CD4-positive, alpha-beta T cell treated with Interleukin-10 for 1 hour (primary cell): ENCODE data around the gene MARK2.
A peak's percentile ranks its signal among the peaks of the same experiment; 100 is the strongest.
"Not testable (repeated sequence)": the region's sequence is repeated elsewhere in the genome, so short reads cannot be mapped to it uniquely, and the experiment has no call there.

ENCODE experiments used
- DNase-seq: peaks from one replicate; pipeline ENCODE4 v3.0.0-alpha.2; 2020

Gene MARK2

GRCh38 chr11:63838678-63839507, at the start of gene MARK2:
TSS of gene MARK2 (plus strand) at chr11:63839110. CDS start at chr11:63839507, 397 bp downstream.
- peak; percentile 100 for DNase-seq

GRCh38 chr11:63791495-63792167, 47.3 kb upstream of the MARK2 start:
- DNase-seq = no peak

- no peak for DNase-seq
These were observed 45.7 kb upstream of the MARK2 start for GRCh38 chr11:63793161-63793560.

GRCh38 chr11:63795066-63795465, 43.8 kb upstream of the MARK2 start:
- DNase-seq = no peak

GRCh38 chr11:63800921-63801320, 38.0 kb upstream of the MARK2 start:
- DNase-seq = no peak

- no peak for DNase-seq
These were observed 36.1 kb upstream of the MARK2 start for GRCh38 chr11:63802637-63803414.

- DNase-seq = no peak
These were observed 34.7 kb upstream of the MARK2 start for GRCh38 chr11:63804259-63804658.

GRCh38 chr11:63805844-63806415, 33.0 kb upstream of the MARK2 start:
- DNase-seq = no peak

- DNase-seq = not testable (repeated sequence)
These were observed 28.5 kb upstream of the MARK2 start for GRCh38 chr11:63810383-63810782.

GRCh38 chr11:63811522-63811921, 27.4 kb upstream of the MARK2 start:
- no peak for DNase-seq

GRCh38 chr11:63813035-63813562, 25.8 kb upstream of the MARK2 start, which contains the start of gene SPINDOC:
TSS of gene SPINDOC (plus strand) at chr11:63813456. CDS start at chr11:63813687, 231 bp downstream.
- peak; percentile 79 for DNase-seq

GRCh38 chr11:63813563-63814382, 25.1 kb upstream of the MARK2 start:
- peak; percentile 30 for DNase-seq

- DNase-seq = no peak
These were observed 24.6 kb upstream of the MARK2 start for GRCh38 chr11:63814383-63814736.

- no peak for DNase-seq
These were observed 22.7 kb upstream of the MARK2 start for GRCh38 chr11:63816166-63816565.

GRCh38 chr11:63816732-63817131, 22.2 kb upstream of the MARK2 start:
- no peak for DNase-seq

- no peak for DNase-seq
These were observed 21.0 kb upstream of the MARK2 start for GRCh38 chr11:63817758-63818498.

GRCh38 chr11:63818609-63819008, 20.3 kb upstream of the MARK2 start:
- DNase-seq = no peak

- no peak for DNase-seq
These were observed 17.5 kb upstream of the MARK2 start for GRCh38 chr11:63821411-63821810.

- no peak for DNase-seq
These were observed 12.3 kb upstream of the MARK2 start for GRCh38 chr11:63826471-63827190.

- no peak for DNase-seq
These were observed 9.0 kb upstream of the MARK2 start for GRCh38 chr11:63829823-63830489.
